ENCODE results near the gene NEMF.
"Not testable (repeated sequence)": the region's sequence is repeated elsewhere in the genome, so short reads cannot be mapped to it uniquely, and the experiment has no call there.

NEMF gene

GRCh38 chr14:49852301-49853157 is at the start of gene NEMF:
Gene NEMF, minus strand, starts transcription at chr14:49852788. Its CDS starts 35 bp downstream, at chr14:49852753.
- Mint-ChIP-seq H3K36me3 (ENCODE audit: low read depth) (peaks cover 26% of the 10 kb centered on the region), H3K4me1 (peaks cover 46% of the 10 kb centered on the region), H3K4me3 (peak within 1 kb of the TSS; percentile 96), H3K27me3 (no peaks in the 10 kb centered on the region), H3K27ac (peak within 1 kb of the TSS; percentile 98), H3K9me3 (no peaks in the 10 kb centered on the region)
- peak; percentile 85 for DNase-seq
- peak; percentile 86 for ATAC-seq

DNA sequence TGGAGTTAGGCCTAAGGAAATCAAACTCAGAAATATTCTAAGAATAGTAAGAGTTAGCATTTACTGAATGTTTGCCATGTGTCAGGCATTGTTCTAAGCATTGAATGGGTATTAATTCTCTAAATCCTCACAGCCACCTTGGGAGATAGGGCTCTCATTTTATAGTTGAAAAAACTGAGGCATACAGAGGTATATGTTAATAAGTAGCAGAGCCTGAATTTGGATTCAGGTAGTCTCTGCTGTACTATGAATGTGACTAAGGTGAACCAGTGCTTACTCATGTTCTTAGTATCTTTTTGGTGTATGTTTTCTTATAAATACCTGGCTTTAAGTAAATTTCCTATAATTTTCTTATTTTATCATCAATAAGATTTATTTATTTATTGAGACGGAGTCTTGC is 48.4 kb upstream of the NEMF start:
- Mint-ChIP-seq H3K27me3 (no peaks in the 10 kb centered on the region), H3K9me3 (peaks cover 8% of the 10 kb centered on the region), H3K27ac (no peak overlapping the region), H3K36me3 (ENCODE audit: low read depth) (peaks cover 37% of the 10 kb centered on the region), H3K4me1 (peaks cover 49% of the 10 kb centered on the region), H3K4me3 (no peak overlapping the region)
- DNase-seq (no peak), ATAC-seq (no peak)

GRCh38 chr14:49898485-49898884 is 45.9 kb upstream of the NEMF start:
- ATAC-seq: no peak
- peaks cover 51% of the 10 kb centered on the region for H3K4me1 Mint-ChIP-seq

GRCh38 chr14:49897965-49898364 is 45.4 kb upstream of the NEMF start:
- Mint-ChIP-seq H3K36me3 (ENCODE audit: low read depth) (peaks cover 59% of the 10 kb centered on the region), H3K27me3 (peaks cover 3% of the 10 kb centered on the region), H3K4me1 (peaks cover 52% of the 10 kb centered on the region), H3K4me3 (peak overlapping the region; percentile 99), H3K27ac (peak overlapping the region; percentile 99), H3K9me3 (peaks cover 4% of the 10 kb centered on the region)
- ATAC-seq (no peak), DNase-seq (no peak)

More at GRCh38 chr14:49898485-49898884, 45.9 kb upstream of the NEMF start:
- DNase-seq: no peak
- H3K27me3 Mint-ChIP-seq: peaks cover 2% of the 10 kb centered on the region
- peak overlapping the region; percentile 99 for H3K27ac Mint-ChIP-seq
- H3K9me3 Mint-ChIP-seq: peaks cover 4% of the 10 kb centered on the region
- peak overlapping the region; percentile 99 for H3K4me3 Mint-ChIP-seq
- peaks cover 60% of the 10 kb centered on the region for H3K36me3 Mint-ChIP-seq (ENCODE audit: low read depth)

- Mint-ChIP-seq H3K27me3 (peaks cover 3% of the 10 kb centered on the region), H3K9me3 (peaks cover 3% of the 10 kb centered on the region), H3K4me3 (peak overlapping the region; percentile 99), H3K27ac (peak overlapping the region; percentile 99), H3K4me1 (peaks cover 52% of the 10 kb centered on the region), H3K36me3 (ENCODE audit: low read depth) (peaks cover 63% of the 10 kb centered on the region)
- no peak for ATAC-seq
- DNase-seq: no peak
Observed at GRCh38 chr14:49897414-49897813, 44.8 kb upstream of the NEMF start.

GRCh38 chr14:49896966-49897365 is 44.4 kb upstream of the NEMF start:
- peaks cover 64% of the 10 kb centered on the region for H3K36me3 Mint-ChIP-seq (ENCODE audit: low read depth)
- peak overlapping the region; percentile 99 for H3K27ac Mint-ChIP-seq
- H3K9me3 Mint-ChIP-seq: no peaks in the 10 kb centered on the region
- peaks cover 5% of the 10 kb centered on the region for H3K27me3 Mint-ChIP-seq
- DNase-seq (no peak), ATAC-seq (no peak)
- peaks cover 53% of the 10 kb centered on the region for H3K4me1 Mint-ChIP-seq
- peak overlapping the region; percentile 99 for H3K4me3 Mint-ChIP-seq

DNA sequence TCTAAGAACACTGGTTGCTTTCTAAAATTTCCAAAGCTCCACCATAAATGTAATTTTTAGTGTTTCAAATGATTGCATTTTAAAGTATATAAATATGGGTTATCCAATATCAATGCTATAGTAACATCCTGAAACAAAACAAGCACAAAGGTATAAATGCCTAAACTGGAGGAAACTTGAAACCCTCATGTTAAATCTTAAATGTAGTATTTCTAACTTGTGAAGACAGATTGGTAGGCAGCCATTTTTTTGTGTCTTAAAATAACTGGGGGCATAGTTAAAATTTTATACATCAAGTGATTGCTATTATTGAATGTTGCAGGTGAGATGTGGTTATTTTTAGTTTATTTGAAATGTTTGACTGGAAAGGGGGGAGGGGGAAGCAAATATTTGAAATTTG is 43.7 kb upstream of the NEMF start:
- not testable (repeated sequence) for H3K27me3 Mint-ChIP-seq, H3K9me3 Mint-ChIP-seq, ATAC-seq, DNase-seq
- H3K27ac Mint-ChIP-seq: peak overlapping the region; percentile 99
- H3K4me1 Mint-ChIP-seq: peaks cover 58% of the 10 kb centered on the region
- H3K4me3 Mint-ChIP-seq: peak overlapping the region; percentile 99
- H3K36me3 Mint-ChIP-seq (ENCODE audit: low read depth): peaks cover 67% of the 10 kb centered on the region

GRCh38 chr14:49895480-49895879 is 42.9 kb upstream of the NEMF start:
- H3K4me3 Mint-ChIP-seq: peak overlapping the region; percentile 99
- H3K27ac Mint-ChIP-seq: peak overlapping the region; percentile 99
- peaks cover 72% of the 10 kb centered on the region for H3K36me3 Mint-ChIP-seq (ENCODE audit: low read depth)
- ATAC-seq (no peak), DNase-seq (no peak)
- peaks cover 61% of the 10 kb centered on the region for H3K4me1 Mint-ChIP-seq
- H3K9me3 Mint-ChIP-seq: no peaks in the 10 kb centered on the region
- H3K27me3 Mint-ChIP-seq: peaks cover 5% of the 10 kb centered on the region

GRCh38 chr14:49894214-49895107 is 41.9 kb upstream of the NEMF start:
- peak; percentile 38 for ATAC-seq
- H3K27me3 Mint-ChIP-seq, DNase-seq, H3K9me3 Mint-ChIP-seq: not testable (repeated sequence)
- Mint-ChIP-seq H3K36me3 (ENCODE audit: low read depth) (peaks cover 70% of the 10 kb centered on the region), H3K4me3 (peak overlapping the region; percentile 99), H3K27ac (peak overlapping the region; percentile 99), H3K4me1 (peaks cover 55% of the 10 kb centered on the region)

DNA sequence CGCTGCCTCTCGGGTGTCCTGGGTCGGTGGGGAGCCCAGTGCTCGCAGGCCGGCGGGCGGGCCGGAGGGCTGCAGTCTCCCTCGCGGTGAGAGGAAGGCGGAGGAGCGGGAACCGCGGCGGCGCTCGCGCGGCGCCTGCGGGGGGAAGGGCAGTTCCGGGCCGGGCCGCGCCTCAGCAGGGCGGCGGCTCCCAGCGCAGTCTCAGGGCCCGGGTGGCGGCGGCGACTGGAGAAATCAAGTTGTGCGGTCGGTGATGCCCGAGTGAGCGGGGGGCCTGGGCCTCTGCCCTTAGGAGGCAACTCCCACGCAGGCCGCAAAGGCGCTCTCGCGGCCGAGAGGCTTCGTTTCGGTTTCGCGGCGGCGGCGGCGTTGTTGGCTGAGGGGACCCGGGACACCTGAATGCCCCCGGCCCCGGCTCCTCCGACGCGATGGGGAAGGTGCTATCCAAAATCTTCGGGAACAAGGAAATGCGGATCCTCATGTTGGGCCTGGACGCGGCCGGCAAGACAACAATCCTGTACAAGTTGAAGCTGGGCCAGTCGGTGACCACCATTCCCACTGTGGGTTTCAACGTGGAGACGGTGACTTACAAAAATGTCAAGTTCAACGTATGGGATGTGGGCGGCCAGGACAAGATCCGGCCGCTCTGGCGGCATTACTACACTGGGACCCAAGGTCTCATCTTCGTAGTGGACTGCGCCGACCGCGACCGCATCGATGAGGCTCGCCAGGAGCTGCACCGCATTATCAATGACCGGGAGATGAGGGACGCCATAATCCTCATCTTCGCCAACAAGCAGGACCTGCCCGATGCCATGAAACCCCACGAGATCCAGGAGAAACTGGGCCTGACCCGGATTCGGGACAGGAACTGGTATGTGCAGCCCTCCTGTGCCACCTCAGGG is 41.0 kb upstream of the NEMF start:
- DNase-seq (peak; percentile 93), ATAC-seq (peak; percentile 66)
- H3K27ac Mint-ChIP-seq: peak overlapping the region; percentile 99
- H3K4me1 Mint-ChIP-seq: peaks cover 46% of the 10 kb centered on the region
- peak overlapping the region; percentile 99 for H3K4me3 Mint-ChIP-seq
- peaks cover 5% of the 10 kb centered on the region for H3K27me3 Mint-ChIP-seq
- no peaks in the 10 kb centered on the region for H3K9me3 Mint-ChIP-seq
- H3K36me3 Mint-ChIP-seq (ENCODE audit: low read depth): peaks cover 65% of the 10 kb centered on the region

DNA sequence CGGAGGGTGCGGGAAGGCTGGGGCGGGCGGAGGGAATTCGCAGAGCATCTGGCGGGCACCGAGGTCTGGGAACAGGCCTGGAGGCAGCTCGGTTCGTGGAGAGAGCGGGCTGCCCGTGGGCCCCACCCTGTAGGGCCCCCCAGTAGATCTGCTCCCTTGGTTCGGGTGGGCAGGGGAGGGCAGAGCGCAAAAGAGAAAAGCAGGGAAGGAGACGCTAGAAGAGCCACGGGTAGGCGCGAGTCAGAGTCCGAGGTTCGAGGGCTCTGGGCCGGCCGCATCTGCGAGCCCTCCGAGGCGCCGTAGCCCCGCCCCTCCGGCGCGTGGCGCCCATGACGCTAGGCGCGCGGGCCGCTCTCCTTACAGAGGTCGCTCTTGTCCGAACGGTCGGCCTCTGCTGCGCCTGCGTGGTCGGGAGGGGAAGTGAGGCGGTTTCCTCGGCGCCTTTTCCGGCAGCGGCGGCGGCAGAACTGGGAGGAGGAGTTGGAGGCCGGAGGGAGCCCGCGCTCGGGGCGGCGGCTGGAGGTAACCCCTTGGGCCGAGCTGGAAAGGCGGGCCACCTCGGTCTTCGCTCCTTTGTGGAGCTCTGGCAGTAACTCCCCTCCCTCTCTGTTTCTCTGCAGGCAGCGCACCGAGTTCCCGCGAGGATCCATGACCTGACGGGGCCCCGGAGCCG is 40.2 kb upstream of the NEMF start, which contains the start of gene ARF6:
TSS of gene ARF6 (plus strand) at position 447 of the 673 bp plus-strand sequence. CDS start 655 bp downstream, outside the sequence.
- peak; percentile 98 for DNase-seq
- Mint-ChIP-seq H3K4me1 (peaks cover 38% of the 10 kb centered on the region), H3K9me3 (no peaks in the 10 kb centered on the region), H3K4me3 (peak within 1 kb of the TSS; percentile 99), H3K27ac (peak within 1 kb of the TSS; percentile 99), H3K27me3 (peaks cover 5% of the 10 kb centered on the region), H3K36me3 (ENCODE audit: low read depth) (peaks cover 57% of the 10 kb centered on the region)
- peak; percentile 75 for ATAC-seq

DNA sequence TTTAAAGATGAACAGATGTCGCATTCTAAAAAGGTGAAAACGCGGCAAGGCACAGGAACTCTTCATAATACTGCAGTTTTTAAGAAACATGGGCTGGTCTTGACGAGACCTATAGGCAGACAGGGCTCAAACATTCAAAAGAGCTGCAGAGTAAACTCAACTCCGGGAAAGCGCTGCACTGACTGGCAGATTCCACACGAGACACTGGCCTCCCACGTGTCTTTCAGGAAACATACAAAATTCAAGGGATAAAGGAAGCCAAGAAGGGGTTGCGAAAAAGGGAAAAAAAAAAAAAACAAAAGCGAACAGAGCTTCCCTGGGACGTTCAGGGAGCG is 39.7 kb upstream of the NEMF start:
- DNase-seq: peak; percentile 44
- Mint-ChIP-seq H3K4me3 (peak overlapping the region; percentile 99), H3K9me3 (no peaks in the 10 kb centered on the region)

DNA sequence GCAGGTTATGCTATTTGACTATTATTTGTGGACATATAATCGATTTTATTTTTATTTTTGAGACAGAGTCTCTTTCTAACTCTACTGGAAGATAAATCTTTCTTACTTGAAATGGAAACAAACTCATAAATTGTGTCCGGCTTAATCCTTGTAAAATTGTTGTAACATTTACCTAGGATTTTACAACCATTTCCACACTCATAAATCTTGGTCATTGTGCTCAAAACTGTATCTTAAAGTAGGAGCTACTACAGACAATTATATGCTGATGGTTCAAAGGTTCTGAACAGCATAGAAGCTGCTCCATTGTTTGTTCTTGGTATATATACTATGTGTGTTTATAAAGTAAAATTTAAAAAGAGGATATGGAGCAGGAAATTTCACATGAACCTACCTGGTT is 35.7 kb upstream of the NEMF start:
- Mint-ChIP-seq H3K27ac (no peak overlapping the region), H3K36me3 (ENCODE audit: low read depth) (peaks cover 16% of the 10 kb centered on the region), H3K27me3 (peaks cover 3% of the 10 kb centered on the region), H3K4me3 (no peak overlapping the region), H3K9me3 (no peaks in the 10 kb centered on the region), H3K4me1 (peaks cover 24% of the 10 kb centered on the region)
- ATAC-seq (no peak), DNase-seq (no peak)

More for the DNA sequence above, 39.7 kb upstream of the NEMF start:
- Mint-ChIP-seq H3K27ac (peak overlapping the region; percentile 99), H3K27me3 (peaks cover 5% of the 10 kb centered on the region), H3K4me1 (peaks cover 37% of the 10 kb centered on the region), H3K36me3 (ENCODE audit: low read depth) (peaks cover 54% of the 10 kb centered on the region)
- ATAC-seq: no peak
